ENCODE measurements around the gene P2RX6.
A peak's percentile ranks its signal among the peaks of the same experiment; 100 is the strongest.
"Not testable (repeated sequence)": the region's sequence is repeated elsewhere in the genome, so short reads cannot be mapped to it uniquely, and the experiment has no call there.

Gene P2RX6

DNA sequence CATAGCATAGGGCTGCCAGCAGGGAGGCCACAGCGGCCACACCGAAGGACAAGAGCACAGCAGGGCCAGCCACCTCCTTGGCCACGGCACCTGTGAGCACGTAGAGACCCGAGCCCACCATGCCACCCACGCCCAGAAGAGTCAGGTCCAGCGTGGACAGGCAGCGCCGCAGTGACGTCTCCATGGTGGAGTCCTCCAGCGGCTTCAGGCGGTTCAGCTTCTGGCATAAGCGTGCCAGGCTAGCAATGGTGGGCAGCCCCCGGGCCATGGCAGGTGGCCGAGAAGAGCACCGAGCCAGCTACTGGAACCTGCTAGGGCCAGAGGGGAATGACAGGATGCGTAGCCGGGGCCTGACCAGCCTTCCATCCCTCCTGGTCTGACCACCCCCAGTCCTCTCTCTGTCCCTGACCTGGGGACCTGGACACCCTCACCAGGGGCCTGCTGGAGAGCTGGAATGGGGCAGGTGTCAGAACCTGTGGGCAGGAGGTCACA, 16.6 kb downstream of the P2RX6 start:
- DNase-seq (ENCODE audit: low spot score): no peak

DNA sequence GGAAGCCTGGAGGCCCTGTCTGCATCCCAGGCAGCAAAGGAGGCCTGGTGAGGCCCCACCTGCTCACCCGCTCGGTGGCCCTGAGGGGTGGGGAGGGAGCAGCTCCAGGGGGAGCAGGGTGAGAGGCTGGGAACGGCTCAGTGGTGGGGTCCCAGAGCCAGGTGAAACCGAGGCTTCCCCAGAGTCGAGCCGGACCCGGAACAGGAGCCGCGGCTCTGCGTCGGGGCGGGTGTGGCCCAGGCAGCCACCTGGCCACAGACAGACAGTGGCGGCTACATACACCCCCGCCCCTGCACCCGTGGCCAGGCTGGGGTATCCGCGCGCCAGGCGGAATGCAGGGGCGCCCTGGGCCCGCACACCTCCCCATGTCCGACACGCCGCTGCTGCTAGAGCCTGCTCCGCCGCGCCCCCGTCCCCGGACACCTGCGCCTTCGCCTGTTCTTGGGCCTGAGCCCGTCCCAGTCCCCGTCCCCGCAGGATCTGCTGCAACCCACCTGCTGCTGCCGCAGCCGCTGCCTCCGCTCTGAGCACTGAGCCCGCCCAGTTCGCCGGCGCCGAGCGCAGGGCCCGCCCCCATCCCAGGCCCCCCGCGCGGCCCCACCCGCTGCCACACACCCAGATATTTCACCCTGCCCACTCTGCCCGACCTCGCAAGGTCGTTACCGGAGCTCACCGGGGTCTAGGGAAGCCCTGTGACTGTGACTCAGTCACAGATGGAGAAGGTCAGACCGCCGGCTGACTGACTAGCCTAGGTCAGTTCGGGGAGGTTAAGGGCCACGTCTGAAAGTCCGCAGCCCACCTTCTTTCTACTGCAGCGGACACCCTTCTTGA, 17.3 kb downstream of the P2RX6 start, which contains the start of gene SLC7A4:
Gene SLC7A4, minus strand, starts transcription at position 525 of the 831 bp plus-strand sequence. CDS start 749 bp downstream, outside the sequence.
- DNase-seq (ENCODE audit: low spot score): no peak

DNA sequence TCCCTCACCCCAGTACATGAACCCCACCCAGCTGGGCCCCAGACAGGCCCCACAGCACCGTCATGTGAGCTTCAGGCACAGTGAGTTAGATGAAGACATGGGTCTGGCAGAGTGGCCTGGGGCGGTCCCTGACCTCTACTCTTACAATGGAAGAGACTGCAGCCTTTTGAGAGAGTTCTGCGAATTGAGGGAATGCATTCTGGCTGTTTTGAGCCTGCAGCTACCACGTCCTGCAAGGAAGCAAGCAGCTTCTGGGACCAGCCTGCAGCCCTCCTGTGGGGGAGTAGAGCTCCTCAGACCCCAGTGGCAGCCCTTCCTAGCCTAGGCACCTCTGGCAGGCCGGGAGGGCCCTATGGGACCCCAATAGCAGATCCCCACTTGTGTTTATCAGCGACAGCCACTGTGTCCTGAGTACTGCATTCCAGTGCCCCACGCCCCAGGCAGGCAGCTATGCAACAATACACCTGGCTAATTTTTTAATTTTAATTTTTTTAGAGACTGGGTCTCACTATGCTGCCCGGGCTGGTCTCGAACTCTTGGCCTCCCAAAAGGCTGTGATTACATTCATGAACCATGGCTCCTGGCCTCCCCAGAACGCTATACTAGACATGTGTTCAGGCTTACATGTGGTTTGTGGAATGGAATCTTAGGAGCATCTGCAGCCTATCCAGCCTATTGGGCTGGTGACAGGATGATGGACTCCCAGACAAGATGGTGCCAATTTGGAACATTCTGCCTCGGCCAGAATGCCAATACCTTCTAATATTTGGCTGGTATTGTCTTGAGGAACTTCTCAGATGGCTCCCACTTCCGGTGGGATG, 18.1 kb downstream of the P2RX6 start:
- no peak for DNase-seq (ENCODE audit: low spot score)

DNA sequence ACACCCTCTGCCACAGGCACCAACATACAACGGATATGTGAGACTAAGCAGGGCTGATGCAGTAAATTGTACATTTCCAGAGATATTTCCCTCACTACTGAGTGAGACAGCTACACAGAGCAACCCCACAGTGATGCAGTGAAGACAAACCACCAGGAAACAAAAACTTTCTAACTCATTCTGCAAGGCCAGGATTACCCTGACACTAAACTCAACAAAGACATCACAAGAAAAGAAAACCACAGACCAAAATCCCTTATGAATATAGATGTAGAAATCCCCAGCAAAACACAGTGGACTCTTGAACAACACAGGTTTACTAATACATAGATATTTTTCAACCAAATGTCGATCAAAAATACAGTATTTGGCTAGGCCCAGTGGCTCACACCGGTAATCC, 18.9 kb downstream of the P2RX6 start:
- DNase-seq (ENCODE audit: low spot score): no peak

DNA sequence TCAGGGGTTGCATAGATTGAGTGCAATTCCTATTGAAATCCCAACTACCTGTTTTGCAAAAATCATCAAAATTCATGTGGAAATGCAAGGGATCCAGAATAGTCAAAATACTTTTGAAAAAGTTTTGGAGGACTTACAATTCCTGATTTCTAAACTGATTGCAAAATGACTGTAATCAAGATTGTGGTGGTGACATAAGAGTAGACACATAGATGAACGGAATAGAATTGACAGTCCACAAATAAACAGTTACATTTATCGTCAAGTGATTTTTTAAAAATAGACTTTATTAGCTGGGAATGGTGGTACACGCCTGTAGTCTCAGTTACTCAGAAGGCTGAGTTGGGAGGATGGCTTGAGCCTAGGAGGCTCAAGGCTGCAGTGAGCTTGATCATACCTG, 20.0 kb downstream of the P2RX6 start:
- no peak for DNase-seq (ENCODE audit: low spot score)

DNA sequence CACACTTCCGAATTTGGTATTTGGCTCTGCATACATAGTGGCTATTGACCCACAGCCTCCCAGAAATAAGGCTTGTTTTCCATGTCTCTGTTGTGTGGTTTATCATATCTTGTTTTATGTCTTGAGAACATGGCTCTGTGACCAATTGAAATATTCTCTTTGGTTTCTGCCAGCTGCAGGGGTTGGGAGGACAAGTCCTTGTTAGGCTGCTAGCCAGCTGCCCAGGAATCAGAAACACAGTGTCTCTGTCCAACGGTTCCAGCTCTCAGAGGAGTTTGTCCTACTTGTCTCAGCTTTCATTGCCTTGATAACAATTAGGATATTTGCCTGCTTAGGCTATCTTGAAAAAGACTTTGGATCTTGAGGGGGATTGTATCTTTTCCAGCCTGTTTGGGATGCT, 23.4 kb downstream of the P2RX6 start:
- no peak for DNase-seq (ENCODE audit: low spot score)

DNA sequence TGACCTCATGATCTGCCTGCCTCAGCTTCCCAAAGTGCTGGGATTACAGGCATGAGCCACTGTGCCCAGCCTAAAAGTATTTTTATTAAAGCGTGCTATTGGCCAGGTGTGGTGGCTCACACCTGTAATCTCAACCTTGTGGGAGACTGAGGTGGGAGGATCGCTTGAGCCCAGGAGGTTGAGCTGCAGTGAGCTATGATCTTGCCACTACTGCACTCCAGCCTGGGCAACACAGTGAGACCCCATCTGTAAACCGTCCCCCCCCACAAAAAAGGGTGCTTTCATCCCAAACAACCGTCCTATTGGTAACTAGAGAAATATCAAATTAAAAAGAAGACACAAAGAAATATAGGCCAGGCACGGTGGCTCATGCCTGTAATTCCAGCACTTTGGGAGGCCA, 24.2 kb downstream of the P2RX6 start:
- DNase-seq (ENCODE audit: low spot score): not testable (repeated sequence)

DNA sequence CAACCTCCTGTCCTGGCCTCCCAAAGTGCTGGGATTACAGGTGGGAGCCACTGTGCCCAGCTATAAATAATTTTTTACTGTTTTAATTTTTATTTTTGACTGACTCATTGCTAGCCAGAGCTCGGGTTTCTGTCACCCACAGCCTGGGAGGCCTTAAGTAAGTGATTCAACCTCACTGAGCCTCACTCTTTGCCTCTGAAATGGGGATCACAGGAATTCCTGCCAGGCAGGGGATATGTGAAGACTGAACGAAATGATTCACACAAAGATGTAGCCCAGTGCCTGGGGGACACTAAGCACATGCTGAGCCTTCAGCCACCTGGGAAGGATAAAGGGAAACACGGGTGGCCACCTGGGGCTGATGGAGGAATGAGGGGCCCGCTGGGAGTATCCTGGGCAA, 27.0 kb downstream of the P2RX6 start:
- no peak for DNase-seq (ENCODE audit: low spot score)

DNA sequence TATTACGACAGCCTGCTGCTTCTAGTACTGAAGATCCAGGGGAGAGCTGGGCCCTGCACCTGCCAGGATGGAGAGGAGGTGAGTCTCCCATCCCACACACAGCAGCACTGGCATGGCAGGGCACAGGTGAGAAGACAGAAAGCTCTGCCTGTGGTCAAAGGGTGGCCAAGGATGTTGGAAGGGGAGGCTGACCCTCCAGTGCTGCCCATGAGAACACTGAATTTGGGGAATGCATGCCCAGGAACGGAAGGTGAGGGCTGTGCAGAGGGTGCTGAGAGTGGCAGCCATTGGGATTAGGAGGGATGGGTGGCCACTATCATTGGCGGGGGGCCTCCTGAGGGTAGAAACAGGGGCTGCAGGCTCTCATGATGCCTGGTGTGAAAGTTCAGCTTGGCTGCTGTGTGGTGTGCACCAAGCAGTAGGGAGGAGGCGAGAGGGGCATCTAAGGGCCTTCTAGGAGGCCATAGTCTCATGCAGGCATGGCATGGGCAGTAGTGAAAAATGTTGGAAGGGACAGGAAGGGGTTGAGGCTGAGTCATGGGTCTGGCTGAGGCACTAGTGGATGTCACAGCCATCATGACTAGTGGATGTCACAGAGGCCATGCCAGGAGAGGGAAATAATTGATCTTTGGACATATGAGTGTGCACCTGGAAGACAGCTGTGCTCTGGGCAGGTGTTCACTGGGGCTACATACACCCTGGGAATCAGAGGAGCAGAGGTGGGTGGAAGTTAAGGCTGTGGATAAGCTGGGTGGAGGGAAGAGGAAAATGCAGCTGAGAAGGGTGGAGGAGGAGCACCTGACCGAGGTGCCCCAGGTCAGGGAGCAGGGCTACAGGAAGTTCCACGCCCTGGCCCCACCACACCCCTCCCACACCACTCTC, 28.3 kb downstream of the P2RX6 start:
- no peak for DNase-seq (ENCODE audit: low spot score)

DNA sequence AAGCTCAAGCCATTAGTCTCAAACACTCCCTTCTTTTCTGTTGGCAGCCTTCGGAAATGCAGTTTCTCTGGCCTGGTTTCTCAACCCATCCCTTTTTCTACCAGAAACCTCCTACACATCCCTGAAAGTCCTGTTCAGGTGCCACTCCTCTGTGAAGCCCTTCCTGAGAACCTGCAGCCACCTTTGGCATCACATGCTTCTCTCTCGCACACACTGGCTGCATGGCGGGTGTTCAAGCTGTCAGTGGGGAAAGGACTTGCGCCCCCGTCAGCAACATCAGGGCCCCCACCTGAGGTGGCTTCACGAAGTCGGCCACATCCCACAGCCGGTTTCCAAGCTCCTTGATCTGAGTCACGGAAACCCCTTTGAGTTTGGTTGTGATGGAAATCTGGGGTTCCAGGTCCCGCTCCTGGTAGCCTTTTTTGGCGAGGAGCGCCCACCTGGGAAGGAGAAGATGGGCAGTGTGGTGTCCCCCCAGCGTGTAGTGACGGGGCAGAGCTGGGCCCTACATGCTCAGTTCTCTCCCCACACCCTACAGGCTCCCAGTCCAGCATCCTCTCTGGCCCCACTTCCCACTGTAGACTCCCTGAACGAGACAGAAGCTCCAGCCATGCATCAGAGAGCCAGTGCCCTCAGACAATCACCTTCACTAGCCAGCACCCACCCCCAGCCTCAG, 29.0 kb downstream of the P2RX6 start:
- no peak for DNase-seq (ENCODE audit: low spot score)

DNA sequence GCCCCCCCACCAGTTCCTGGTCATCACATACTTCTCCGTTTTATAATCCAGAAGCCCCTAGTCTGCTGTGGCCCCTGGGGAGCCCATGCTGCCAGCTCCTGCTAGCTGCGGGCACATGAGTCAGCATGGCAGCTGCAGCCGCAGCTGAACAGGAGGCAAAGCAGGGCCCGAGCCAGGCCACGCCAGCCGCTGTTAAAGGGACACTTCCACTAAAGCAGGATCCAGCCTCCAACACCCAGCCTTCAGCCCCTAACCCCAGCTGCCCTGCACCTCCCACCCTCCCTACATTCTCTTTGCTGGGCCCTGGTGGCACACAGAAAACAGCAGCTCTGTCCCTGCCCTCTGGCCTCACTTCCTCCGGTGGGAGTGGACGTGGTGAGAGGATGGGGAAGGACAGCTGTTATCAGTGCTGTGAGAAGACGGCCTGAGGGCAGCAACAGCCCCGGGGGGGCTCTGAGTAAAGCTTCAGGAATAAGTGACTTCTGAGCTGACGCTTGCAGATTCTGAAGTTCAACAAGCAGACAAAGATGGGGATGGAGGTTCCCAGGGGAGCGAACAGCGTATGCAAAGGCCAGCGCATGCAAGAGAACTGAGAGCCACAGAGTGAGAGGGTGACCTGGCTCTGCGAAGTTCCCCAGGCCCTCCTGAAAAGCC, 30.1 kb downstream of the P2RX6 start:
- DNase-seq (ENCODE audit: low spot score): peak; percentile 3

DNA sequence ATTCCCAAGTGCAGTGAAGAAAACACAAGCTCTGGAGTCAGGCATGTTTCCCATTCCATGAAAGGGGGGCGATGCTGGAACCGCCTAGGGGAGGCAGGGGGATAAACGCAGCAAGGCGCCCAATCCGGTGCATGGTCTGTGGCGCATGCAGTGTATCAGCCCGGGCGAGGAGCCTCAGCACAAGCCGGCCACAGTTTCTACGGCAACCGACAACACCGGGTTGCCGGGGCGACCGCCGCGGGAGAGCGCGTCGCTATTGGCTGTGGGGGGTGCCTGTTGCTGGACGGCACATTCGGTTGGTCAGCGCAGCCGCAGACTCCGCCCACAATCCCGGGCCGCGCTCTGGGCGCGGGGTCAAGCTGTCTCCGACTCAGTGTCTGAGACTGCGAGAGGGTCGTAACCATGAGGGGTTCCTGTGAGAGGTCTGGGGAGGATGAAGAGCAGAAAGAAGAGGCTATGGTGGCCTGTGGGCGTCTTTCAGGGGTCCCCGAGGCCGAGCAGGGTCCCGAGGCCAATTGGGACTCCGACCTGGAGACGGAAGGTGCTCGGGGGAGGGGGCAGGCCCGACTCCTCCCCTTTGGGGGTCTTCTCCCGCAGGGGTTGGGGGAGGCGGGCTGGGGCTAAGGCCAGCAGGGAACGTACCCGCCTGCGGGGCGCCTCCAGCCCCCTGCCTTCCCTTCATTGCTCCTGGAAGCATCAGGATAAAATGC, 30.8 kb downstream of the P2RX6 start, which contains the start of gene LRRC74B:
Gene LRRC74B, plus strand, starts transcription at position 362 of the 710 bp plus-strand sequence. Its CDS starts 41 bp downstream, at position 403.
- peak; percentile 75 for DNase-seq (ENCODE audit: low spot score)

DNA sequence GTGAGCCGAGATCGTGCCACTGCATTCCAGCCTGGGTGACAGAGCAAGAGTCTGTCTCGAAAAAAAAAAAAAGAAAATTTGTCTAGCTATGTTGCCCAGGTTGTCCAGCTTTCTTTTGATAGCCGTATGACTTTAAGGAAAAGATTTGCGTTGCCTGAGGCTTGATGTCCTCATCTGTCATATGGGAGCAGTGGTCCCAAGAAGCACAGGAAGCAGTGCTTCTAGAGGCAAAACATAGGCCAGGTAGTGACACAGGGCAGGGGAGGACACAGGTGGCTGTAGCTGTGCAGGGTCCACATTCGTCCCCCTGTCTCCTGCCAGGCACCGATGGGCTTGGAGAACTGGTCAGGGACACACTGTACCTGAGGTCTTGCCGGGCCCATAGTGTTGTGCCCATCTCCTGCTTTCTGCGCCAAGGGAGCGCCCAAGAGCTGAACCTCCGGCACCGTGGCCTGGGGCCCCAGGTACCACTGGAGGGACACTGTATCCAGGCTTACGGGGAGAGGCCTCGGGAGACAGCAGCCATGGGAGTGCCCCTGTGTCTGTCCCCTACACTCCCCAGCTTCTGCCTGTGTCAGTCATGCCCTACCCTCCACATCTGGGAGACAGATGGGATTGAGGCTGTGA, 32.2 kb downstream of the P2RX6 start:
- no peak for DNase-seq (ENCODE audit: low spot score)

DNA sequence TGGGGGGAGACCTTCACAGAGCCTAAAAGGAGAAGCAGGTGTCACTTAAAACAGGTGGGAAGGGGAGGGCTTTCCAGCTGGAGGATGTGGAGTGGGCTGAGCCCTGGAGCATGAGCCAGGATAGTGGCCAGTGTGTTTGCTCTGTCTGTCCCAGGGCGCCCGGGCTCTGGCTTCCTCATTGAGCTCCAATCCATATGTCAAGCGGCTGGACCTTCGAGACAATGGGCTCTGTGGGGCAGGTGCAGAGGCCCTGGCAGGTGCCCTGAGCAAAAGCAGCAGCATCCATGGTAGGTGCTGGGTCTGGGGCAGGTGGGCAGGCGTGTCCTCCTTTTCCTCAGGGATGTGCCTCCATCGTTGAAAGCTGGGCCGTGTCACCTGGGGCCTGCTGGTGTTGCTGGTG, 32.8 kb downstream of the P2RX6 start:
- DNase-seq (ENCODE audit: low spot score): no peak

DNA sequence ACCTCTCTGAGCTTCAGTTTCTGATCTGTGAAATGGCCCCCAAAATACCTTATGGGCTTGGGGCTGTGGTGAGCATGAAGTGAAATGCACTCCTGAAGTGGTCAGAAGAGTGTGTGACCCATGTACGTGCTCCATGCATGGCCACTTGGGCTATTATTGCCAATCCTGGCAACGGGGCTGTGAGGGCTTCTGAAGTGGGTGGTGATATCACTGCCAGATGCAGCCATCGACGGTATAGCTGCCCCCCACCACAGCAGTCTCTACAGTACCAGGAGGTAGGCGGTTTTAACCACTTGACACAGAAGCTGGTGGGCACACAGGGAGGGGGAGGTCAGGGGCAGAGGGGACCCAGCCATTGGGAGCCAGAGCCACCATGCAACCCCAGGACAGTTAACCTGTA, 33.5 kb downstream of the P2RX6 start:
- not testable (repeated sequence) for DNase-seq (ENCODE audit: low spot score)

DNA sequence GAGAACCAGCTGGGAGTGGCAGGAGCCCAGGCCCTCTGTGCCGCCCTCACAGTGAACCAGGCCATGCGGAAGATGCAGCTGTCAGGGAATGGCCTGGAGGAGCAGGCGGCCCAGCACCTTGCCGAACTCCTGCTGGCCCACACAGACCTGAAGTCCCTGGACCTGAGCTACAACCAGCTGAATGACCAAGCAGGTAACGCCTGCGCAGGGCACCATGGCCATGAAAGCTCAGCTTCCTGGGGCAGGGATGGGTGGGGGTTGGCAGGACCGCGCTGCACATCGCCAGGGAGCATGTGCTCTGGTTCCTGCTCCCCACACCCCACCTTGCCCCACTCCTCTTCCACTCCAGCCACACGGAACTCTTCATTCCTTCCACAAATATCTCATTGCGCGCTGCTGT, 34.0 kb downstream of the P2RX6 start:
- not testable (repeated sequence) for DNase-seq (ENCODE audit: low spot score)

DNA sequence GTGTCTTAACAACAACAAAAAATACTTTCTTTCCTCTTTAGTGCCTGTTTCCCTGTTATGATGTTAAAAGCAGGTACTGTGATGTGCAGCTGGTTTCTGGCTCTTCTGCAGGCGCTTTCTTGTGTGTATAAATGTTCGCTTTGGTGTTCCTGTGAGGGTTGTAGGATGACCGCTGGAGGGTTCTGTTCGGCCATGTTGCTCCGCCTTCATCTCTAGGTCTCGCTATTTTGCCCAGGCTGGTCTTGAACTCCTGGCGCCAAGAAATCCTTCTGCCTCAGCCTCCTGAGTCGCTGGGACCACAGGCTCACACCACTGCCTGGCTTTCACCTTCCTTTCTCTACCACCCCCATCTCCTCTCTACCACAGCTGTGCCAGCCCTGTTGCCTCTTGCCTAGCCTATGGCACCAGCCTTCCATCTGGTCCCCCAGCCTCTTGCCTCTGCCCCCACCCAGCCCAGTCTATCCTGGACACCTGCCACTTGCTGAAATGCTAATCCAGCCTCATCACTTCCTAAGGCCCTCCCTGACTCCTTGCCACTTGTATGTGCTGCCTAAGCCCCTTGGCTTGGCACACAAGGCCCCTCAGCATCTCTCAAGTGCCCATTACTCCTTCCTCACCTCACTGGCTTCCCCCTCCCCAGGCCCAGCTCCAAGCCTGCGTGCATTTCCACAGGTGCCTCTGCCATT, 36.3 kb downstream of the P2RX6 start:
- no peak for DNase-seq (ENCODE audit: low spot score)

DNA sequence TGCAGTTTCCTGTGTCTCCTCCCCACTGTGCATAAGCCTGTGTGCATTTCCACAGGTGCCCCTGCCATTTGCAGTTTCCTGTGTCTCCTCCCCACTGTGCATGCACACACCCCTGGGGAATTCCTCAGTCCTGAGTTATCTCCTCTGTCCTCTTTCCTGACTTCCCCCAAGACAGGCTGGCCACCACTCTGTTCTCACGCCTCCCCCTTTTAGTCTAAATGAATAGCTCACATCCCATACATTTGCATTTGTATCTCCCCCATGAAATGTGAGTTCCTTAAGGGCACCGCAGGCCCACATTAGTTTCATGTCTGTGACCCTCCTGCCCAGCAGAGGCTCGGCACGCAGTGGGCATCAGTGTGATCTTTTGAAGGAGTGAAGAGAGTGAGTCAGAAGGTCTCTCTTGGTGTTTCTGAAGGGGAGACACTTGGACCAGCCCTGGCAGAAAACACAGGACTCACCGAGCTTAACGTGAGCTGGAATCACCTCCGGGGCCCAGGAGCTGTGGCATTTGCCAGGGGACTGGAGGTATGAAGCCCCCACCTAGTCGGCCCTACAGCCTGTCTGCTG, 37.0 kb downstream of the P2RX6 start:
- no peak for DNase-seq (ENCODE audit: low spot score)

Measured in CD4-positive, alpha-beta T cell treated with Interleukin-15 for 4 hours (primary cell).